GM10266 (cell line): ENCODE measurements around the gene TSC1.

Experiments used
- DNase-seq: peaks from one replicate; pipeline ENCODE4 v3.0.0; 2012; ENCODE audit errors: extremely low spot score
- CTCF ChIP-seq: IDR thresholded peaks from 2 replicates; pipeline ENCODE4 v1.5.1; 2012; ENCODE audit warnings: mild to moderate bottlenecking, low read depth; ENCODE audit not compliant: control insufficient read depth, insufficient read depth; ENCODE audit errors: missing control alignments

Gene TSC1

DNA sequence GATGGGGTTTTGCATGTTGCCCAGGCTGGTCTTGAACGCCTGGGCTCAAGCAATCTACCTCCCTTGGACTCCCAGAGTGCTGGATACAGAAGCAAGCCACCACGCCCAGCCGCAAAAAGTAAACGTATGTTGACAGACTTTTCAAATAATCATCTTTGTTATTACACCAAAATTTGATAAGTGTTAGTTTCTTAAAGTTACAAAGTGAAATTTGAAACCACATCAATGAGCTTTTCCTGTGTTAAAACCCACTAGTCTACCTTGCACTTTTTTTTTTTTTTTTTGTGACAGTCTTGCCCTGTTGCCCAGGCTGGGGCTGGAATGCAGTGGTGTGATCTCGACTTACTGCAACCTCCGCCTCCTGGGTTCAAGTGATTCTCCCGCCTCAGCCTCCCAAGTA lies 35.8 kb downstream of the TSC1 start:
- no peak for TF ChIP-seq CTCF
- no peak for DNase-seq

DNA sequence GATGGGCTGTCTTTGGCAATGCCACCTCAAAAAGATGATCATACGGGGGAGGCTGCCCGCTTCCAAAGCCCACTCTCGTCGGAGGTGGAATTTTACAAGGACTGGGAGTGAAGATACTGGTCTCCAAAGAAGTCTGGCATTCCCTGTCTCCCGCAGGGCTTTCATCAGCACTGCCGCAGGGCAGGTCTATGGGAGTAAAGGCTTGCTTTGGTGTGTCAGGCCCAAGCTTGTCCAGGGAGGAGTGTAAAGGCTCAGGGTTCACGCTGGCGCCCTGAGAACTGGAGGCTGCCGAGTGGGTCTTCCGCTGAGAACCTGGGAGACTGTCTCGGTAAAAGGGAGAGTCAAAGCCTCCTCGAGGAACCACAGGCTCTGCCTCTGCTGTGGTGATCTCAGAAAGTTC lies 38.7 kb downstream of the TSC1 start:
- no peak for TF ChIP-seq CTCF
- no peak for DNase-seq

DNA sequence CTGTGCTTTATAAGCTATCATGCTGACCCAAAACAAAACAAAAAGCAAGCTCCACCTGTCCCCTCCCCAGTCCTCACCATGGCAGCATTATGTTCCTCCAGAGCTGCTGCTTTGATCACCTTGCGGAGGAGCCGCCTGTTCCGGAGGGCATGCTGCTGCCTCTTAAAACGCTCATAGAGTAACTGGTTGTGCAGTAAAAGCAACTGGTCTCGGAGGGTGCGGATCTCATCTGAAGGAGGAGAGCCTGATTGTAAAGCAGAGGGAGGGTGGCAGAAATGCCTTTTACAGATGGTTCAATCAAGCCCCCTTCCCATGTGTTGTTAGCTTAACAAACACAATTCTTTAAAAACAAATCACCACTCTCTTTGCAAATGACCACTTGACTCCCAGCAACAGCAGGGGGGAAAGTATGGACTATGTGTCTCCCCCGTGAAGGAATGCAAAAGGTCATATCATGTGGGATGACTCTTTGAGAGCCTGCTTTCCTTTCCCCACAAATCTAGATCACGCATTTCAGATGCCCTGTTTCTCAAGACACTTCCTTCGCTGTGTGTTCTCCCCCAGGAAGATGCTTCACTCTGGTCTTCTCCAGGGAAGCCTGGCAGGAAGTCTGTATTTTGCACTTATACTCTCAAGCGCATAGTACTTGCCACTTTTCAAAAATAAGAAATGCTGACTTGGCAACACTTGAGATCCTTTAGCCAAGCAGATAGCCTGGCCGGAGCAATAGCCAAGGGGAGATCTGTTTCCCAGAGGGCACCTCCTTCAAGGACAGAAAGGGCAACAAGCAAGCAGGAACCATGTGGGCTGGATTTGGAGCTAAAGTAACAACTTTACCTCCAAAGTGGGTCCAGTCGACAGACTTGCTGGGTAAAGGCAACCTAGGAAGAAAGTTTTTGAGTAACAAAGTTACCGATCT lies 40.6 kb downstream of the TSC1 start:
- no peak for DNase-seq

GRCh38 chr9:132901858-132902831 lies 42.3 kb downstream of the TSC1 start:
- TF ChIP-seq CTCF = peak; percentile 88
- DNase-seq = peak; percentile 78

More for the DNA sequence above, 40.6 kb downstream of the TSC1 start:
- TF ChIP-seq CTCF = no peak

GRCh38 chr9:132898051-132898450 lies 46.4 kb downstream of the TSC1 start:
- DNase-seq = no peak
- TF ChIP-seq CTCF = no peak

- TF ChIP-seq CTCF = no peak
- no peak for DNase-seq
Measured at GRCh38 chr9:132896906-132897305, 47.5 kb downstream of the TSC1 start.

GRCh38 chr9:132896264-132896663 lies 48.2 kb downstream of the TSC1 start:
- TF ChIP-seq CTCF = no peak

More at GRCh38 chr9:132896264-132896663, 48.2 kb downstream of the TSC1 start:
- DNase-seq = no peak
